ENCODE results near the gene NPTN. TPM values are rescaled to one million over a fixed set of nuclear protein-coding genes. Genes with fewer than 3 reads are reported as not detected.

Gene NPTN
- polyA plus RNA-seq, 1 donor (not counting 4 experiments of a cell fraction or from before 2014, with no cell fraction given), result 223 TPM

DNA sequence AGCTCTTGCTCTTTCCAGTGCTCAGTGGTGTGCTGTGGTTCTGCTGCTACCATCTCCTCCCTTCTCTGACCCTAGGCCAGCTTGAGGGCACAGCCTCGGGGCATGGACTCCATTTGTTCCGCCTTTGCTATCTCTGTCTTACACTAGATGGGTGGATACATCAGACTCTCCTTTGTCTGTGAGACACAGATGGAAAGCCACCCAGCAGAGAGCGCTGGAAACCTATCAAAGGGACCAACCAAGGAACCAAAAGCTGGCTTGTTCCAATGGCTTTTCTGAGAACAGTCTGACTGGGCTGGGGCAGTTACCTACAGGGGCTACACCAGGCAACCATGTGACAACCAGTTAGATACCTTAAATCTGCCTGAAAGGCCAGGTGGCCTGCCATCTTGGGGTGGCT, 63.8 kb downstream of the NPTN start:
- Histone ChIP-seq H3K9ac (ENCODE audit: control insufficient read depth, extremely low read depth, insufficient read depth, low read length) (no peak overlapping the region), H3K4me1 (ENCODE audit: control insufficient read depth, extremely low read depth, insufficient read depth, low read length) (peaks cover 16% of the 10 kb centered on the region), H3K27me3 (ENCODE audit: control insufficient read depth, extremely low read depth, insufficient read depth, low read length) (no peaks in the 10 kb centered on the region), H3K4me3 (ENCODE audit: control insufficient read depth in 2 of 3, extremely low read depth in 1 of 3, insufficient read depth in 2 of 3, low read depth in 1 of 3, low read length in 3 of 3) (no peak overlapping the region), H2AFZ (ENCODE audit: control insufficient read depth, low read length) (no peak overlapping the region), H4K20me1 (ENCODE audit: control insufficient read depth, extremely low read depth, insufficient read depth, low read length) (peaks cover 7% of the 10 kb centered on the region), H3K27ac (ENCODE audit: control insufficient read depth, insufficient read depth, low read length) (no peak overlapping the region), H3K9me1 (ENCODE audit: control insufficient read depth, extremely low read depth, insufficient read depth, low read length) (peaks cover 2% of the 10 kb centered on the region), H3K79me2 (ENCODE audit: control insufficient read depth, insufficient read depth, low read length) (no peaks in the 10 kb centered on the region), H3K4me2 (ENCODE audit: control insufficient read depth, extremely low read depth, insufficient read depth, low read depth, low read length) (no peak overlapping the region), H3K36me3 (ENCODE audit: control insufficient read depth in 2 of 2, extremely low read depth in 1 of 2, insufficient read depth in 2 of 2, low read length in 2 of 2) (peaks cover 32 to 53% of the 10 kb centered on the region in 2 experiments), H3K9me3 (ENCODE audit: control insufficient read depth, low read depth, low read length) (no peaks in the 10 kb centered on the region)
- dilution Hi-C loops (cut with MboI; ENCODE audit: extremely low pct_ligation_motif_present, low sequenced_read_pairs), result no loop called here
- no peak for DNase-seq (ENCODE audit: low read depth, low spot score)
- FAIRE-seq, result no peak
- no peak for TF ChIP-seq EZH2 (IDR thresholded peaks at IDR 0.05; ENCODE audit: low read length)
- TF ChIP-seq, protein P1, sequence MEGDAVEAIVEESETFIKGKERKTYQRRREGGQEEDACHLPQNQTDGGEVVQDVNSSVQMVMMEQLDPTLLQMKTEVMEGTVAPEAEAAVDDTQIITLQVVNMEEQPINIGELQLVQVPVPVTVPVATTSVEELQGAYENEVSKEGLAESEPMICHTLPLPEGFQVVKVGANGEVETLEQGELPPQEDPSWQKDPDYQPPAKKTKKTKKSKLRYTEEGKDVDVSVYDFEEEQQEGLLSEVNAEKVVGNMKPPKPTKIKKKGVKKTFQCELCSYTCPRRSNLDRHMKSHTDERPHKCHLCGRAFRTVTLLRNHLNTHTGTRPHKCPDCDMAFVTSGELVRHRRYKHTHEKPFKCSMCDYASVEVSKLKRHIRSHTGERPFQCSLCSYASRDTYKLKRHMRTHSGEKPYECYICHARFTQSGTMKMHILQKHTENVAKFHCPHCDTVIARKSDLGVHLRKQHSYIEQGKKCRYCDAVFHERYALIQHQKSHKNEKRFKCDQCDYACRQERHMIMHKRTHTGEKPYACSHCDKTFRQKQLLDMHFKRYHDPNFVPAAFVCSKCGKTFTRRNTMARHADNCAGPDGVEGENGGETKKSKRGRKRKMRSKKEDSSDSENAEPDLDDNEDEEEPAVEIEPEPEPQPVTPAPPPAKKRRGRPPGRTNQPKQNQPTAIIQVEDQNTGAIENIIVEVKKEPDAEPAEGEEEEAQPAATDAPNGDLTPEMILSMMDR (optimal IDR thresholded peaks at IDR 0.05 in 1 of 3, IDR thresholded peaks at IDR 0.05 in 1 of 3, conservative IDR thresholded peaks at IDR 0.05 in 1 of 3; ENCODE audit: extremely low read depth in 1 of 3, insufficient read depth in 2 of 3, low read length in 3 of 3), result no peak

DNA sequence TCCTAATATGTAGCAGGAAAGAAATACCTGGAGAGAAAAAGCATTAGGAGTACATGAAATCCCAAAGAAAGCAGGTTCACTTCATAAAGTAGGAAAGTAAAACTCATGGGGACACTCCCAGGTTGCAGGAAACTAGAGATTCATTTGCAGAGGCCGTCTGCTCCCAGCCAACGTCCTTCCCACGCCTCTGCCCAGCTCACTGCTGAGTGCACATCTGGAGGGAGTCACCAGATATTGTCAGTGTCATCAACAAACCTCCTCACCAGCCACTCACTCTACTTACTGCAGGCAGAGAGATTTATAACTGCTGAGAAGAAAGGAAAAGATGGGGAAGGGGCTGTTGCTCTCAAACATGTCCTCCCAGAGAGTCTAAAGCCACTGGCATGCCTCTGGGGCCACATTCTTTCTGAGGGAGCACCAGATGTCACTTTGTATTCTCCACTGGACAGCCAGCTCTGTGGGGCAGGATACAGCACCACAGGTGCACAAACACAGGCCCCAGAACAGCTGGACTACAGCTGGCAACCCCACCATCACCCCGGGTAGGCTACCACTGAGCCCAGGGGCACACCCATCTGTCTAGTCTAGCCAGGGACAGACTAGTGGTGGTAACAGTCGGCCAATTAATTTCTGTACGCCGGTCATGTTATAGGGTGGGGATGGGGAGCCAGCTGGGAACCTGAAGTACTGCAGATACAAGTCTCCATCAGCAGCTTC, 64.5 kb downstream of the NPTN start:
- Histone ChIP-seq H3K4me3 (ENCODE audit: control insufficient read depth in 2 of 3, extremely low read depth in 1 of 3, insufficient read depth in 2 of 3, low read depth in 1 of 3, low read length in 3 of 3) (no peak overlapping the region), H3K9ac (ENCODE audit: control insufficient read depth, extremely low read depth, insufficient read depth, low read length) (no peak overlapping the region), H3K27me3 (ENCODE audit: control insufficient read depth, extremely low read depth, insufficient read depth, low read length) (no peaks in the 10 kb centered on the region), H3K4me1 (ENCODE audit: control insufficient read depth, extremely low read depth, insufficient read depth, low read length) (peaks cover 12% of the 10 kb centered on the region), H3K79me2 (ENCODE audit: control insufficient read depth, insufficient read depth, low read length) (no peaks in the 10 kb centered on the region), H3K4me2 (ENCODE audit: control insufficient read depth, extremely low read depth, insufficient read depth, low read depth, low read length) (no peak overlapping the region), H3K36me3 (ENCODE audit: control insufficient read depth in 2 of 2, extremely low read depth in 1 of 2, insufficient read depth in 2 of 2, low read length in 2 of 2) (peaks cover 32 to 58% of the 10 kb centered on the region in 2 experiments), H3K27ac (ENCODE audit: control insufficient read depth, insufficient read depth, low read length) (no peak overlapping the region), H3K9me1 (ENCODE audit: control insufficient read depth, extremely low read depth, insufficient read depth, low read length) (no peaks in the 10 kb centered on the region), H4K20me1 (ENCODE audit: control insufficient read depth, extremely low read depth, insufficient read depth, low read length) (peaks cover 13% of the 10 kb centered on the region), H3K9me3 (ENCODE audit: control insufficient read depth, low read depth, low read length) (no peaks in the 10 kb centered on the region), H2AFZ (ENCODE audit: control insufficient read depth, low read length) (no peak overlapping the region)
- dilution Hi-C loops (cut with MboI; ENCODE audit: extremely low pct_ligation_motif_present, low sequenced_read_pairs), result no loop called here
- TF ChIP-seq, protein P1 (optimal IDR thresholded peaks at IDR 0.05 in 1 of 3, IDR thresholded peaks at IDR 0.05 in 1 of 3, conservative IDR thresholded peaks at IDR 0.05 in 1 of 3; ENCODE audit: extremely low read depth in 1 of 3, insufficient read depth in 2 of 3, low read length in 3 of 3), result no peak
- no peak for TF ChIP-seq EZH2 (IDR thresholded peaks at IDR 0.05; ENCODE audit: low read length)
- FAIRE-seq (no peak), DNase-seq (ENCODE audit: low read depth, low spot score) (no peak)

Measured in keratinocyte (primary cell).